HL-60 (cell line): ENCODE results near the gene NAGS.

Experiments
- CTCF ChIP-seq: IDR thresholded peaks from one replicate; pipeline ENCODE4 v1.5.1; 2011; ENCODE audit warnings: low read length, control low read depth, inconsistent platforms; ENCODE audit not compliant: insufficient read depth
- GABPA ChIP-seq: IDR thresholded peaks from 2 replicates; pipeline ENCODE4 v1.6.1; 2012; ENCODE audit warnings: low read depth
- POLR2AphosphoS5 ChIP-seq: IDR thresholded peaks from 2 replicates; pipeline ENCODE4 v1.6.1; 2012; ENCODE audit warnings: low read depth
- REST ChIP-seq: IDR thresholded peaks from 2 replicates; pipeline ENCODE4 v1.6.1; 2012; ENCODE audit warnings: low read depth; ENCODE audit not compliant: insufficient replicate concordance
- SPI1 ChIP-seq: IDR thresholded peaks from 2 replicates; pipeline ENCODE4 v1.6.1; 2012; ENCODE audit warnings: low read depth, mild to moderate bottlenecking, borderline replicate concordance

GRCh38 chr17:43970366-43970765 lies 34.1 kb upstream of the NAGS start:
- TF ChIP-seq CTCF (no peak), POLR2AphosphoS5 (no peak), REST (no peak), GABPA (no peak), SPI1 (no peak)
